GM06990 (cell line): ENCODE measurements around the gene GLIS1.

Source experiments
- DNase-seq: peaks from one replicate; pipeline ENCODE4 v3.0.0-alpha.2; 2011; ENCODE audit not compliant: insufficient read length; ENCODE audit errors: extremely low read depth
- H3K27me3 ChIP-seq: replicated peaks from 2 replicates; pipeline ENCODE4 v1.6.0; 2011; ENCODE audit warnings: low read length; ENCODE audit not compliant: control insufficient read depth, insufficient read depth
- H3K36me3 ChIP-seq: 2 replicates; pipeline ENCODE4 v1.5.1; 2011; ENCODE audit warnings: low read length; ENCODE audit not compliant: control insufficient read depth, insufficient read depth
- H3K4me3 ChIP-seq: replicated peaks from 2 replicates; pipeline ENCODE4 v1.5.1; 2011; ENCODE audit warnings: low read depth, mild to moderate bottlenecking, control low read depth, low read length
- TF ChIP-seq, protein P1 (sequence below): IDR thresholded peaks from 2 replicates; pipeline ENCODE4 v1.5.1; 2011; ENCODE audit warnings: low read length, control low read depth, mild to moderate bottlenecking, inconsistent platforms; ENCODE audit not compliant: insufficient read depth, poor library complexity, severe bottlenecking

Gene GLIS1

DNA sequence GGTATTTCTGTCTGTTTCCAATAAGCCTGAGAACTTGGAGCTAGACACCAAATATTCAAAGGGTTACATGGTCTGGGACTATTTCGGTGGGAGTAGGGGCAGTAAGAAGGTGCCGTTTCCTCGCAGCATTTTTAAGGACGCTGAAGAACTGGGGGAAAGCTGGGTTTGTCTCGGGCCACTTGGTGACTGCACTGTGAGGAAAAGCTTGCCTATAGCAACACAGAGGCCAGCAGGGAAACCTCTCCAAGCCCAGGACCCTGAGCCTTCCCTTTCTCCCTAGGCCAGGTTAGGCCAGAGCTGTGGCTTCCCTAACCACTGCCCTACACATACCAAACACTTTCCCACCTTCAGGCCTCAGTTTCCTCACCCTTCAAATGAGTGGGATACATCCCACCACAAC, 3.3 kb downstream of the GLIS1 start:
- H3K27me3 ChIP-seq = peaks cover 7% of the 10 kb centered on the region
- no peak overlapping the region for H3K4me3 ChIP-seq
- TF ChIP-seq, protein P1, sequence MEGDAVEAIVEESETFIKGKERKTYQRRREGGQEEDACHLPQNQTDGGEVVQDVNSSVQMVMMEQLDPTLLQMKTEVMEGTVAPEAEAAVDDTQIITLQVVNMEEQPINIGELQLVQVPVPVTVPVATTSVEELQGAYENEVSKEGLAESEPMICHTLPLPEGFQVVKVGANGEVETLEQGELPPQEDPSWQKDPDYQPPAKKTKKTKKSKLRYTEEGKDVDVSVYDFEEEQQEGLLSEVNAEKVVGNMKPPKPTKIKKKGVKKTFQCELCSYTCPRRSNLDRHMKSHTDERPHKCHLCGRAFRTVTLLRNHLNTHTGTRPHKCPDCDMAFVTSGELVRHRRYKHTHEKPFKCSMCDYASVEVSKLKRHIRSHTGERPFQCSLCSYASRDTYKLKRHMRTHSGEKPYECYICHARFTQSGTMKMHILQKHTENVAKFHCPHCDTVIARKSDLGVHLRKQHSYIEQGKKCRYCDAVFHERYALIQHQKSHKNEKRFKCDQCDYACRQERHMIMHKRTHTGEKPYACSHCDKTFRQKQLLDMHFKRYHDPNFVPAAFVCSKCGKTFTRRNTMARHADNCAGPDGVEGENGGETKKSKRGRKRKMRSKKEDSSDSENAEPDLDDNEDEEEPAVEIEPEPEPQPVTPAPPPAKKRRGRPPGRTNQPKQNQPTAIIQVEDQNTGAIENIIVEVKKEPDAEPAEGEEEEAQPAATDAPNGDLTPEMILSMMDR = no peak

DNA sequence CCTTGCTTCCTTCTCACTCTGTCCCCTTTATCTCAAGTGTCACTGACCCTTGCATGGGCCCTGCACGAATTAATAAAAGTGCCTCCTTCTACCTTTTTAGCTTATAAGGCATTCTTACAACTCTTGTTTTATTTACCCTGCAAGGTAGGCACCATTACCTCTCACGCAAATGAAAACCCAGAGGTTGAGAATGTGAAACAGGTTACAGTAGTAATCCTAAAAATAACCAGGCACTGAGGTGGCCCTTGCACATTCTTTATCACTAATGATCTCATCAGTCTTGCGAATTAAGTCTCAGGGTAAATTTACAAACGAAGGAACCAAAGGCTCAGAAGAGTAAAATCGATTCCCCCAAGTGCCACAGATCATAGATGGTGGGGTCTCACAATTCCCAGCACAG, 3.7 kb downstream of the GLIS1 start:
- TF ChIP-seq, protein P1 = no peak
- Histone ChIP-seq H3K36me3 (no peaks in the 10 kb centered on the region), H3K4me3 (no peak overlapping the region), H3K27me3 (peaks cover 7% of the 10 kb centered on the region)
- DNase-seq = no peak

More for the DNA sequence above, 3.3 kb downstream of the GLIS1 start:
- no peaks in the 10 kb centered on the region for H3K36me3 ChIP-seq
- DNase-seq = no peak

DNA sequence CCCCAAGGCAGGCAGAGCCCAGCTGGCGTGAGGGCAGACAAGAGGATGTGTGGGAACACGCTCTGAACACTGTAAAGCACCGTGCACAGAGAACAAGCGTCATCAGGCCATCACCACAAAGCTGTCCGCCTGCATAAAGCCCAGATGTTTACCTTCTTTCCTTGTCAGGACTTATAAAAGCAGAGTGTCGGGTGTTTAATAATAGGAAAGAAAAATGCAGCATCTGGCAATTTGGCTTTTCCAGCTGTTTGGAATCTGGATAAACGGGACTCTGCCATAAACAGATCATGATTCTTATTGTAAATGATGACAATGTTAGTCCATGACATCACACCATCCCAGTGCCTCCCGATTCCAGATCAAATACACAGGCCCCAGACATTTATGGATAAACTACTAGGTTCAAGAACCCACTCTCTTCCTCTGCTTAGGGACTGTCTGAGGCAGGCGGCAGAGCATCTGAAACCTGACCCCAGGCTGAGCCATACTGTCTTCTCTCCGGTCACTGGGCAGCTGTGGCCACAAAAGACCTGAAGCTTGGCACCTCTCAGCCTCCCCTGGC, 4.2 kb downstream of the GLIS1 start:
- H3K4me3 ChIP-seq = no peak overlapping the region
- DNase-seq = no peak
- TF ChIP-seq, protein P1 = no peak
- H3K36me3 ChIP-seq = no peaks in the 10 kb centered on the region
- H3K27me3 ChIP-seq = peaks cover 7% of the 10 kb centered on the region

DNA sequence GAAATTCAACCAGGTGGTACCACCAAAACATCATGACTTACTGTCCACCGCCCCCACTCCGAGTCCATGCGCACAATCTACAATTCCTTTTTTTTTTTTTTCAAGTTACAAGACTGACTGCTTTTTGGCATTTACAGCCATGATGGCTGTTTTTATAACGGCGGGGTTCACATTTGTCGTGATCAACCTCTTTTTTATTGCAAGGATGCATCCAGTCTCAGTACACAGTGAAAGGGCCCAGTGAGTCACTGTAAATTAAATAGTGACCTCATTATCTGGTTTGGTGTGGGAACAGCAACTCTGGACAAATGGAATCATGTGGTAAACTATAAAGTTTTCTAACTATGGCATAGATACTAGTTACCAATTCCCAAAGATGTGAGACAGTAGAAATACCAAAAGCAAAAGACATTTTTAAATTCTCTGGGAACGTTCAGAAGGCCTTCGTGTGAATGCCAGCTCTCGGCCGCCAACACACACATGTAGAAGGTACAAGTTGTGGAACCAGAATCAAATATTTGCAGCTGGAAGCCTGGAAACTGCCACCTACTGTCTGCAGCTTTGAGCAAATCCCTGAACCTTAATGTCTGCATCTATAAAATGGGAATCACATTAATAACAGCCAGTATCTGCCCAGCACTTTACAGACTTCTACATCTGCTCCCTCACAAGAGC, 4.9 kb downstream of the GLIS1 start:
- TF ChIP-seq, protein P1 = no peak
- no peak overlapping the region for H3K4me3 ChIP-seq
- DNase-seq = no peak
- peaks cover 7% of the 10 kb centered on the region for H3K27me3 ChIP-seq
- no peaks in the 10 kb centered on the region for H3K36me3 ChIP-seq

DNA sequence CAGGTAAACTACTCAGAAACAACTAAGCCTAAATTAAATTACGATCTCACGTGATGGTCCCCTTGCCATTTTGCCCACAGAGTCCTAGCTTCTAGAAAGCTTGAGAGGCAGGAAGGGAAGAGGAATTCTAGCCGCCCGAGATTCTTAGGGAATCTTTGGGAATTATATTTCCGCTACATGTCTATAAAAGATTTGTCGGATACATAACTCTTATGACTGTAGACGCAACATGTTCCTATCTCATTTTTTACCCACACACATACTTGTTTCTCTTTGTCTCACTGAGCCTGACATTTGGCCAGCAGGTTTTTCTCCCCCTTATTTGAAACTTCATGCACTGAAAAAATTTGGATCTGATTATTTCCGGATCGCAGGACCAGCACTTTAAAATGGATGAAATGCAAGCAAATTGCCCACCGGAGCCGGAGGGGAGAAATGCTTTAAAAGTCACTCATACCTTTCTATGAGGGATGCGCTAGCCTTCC, 5.5 kb downstream of the GLIS1 start:
- Histone ChIP-seq H3K4me3 (no peak overlapping the region), H3K27me3 (peaks cover 7% of the 10 kb centered on the region), H3K36me3 (no peaks in the 10 kb centered on the region)
- no peak for DNase-seq
- TF ChIP-seq, protein P1 = no peak
